HG03565 (cell line): ENCODE measurements around the gene ATP5F1A.
A peak's percentile ranks its signal among the peaks of the same experiment; 100 is the strongest.
"Not testable (repeated sequence)": the region's sequence is repeated elsewhere in the genome, so short reads cannot be mapped to it uniquely, and the experiment has no call there.

Source experiments
- ATAC-seq: cut with Tn5 transposase; IDR thresholded peaks from one replicate; pipeline ENCODE4 v1.9.1; 2021; ENCODE audit warnings: mild to moderate bottlenecking, moderate library complexity; ENCODE audit not compliant: unreplicated experiment

The ATP5F1A gene

DNA sequence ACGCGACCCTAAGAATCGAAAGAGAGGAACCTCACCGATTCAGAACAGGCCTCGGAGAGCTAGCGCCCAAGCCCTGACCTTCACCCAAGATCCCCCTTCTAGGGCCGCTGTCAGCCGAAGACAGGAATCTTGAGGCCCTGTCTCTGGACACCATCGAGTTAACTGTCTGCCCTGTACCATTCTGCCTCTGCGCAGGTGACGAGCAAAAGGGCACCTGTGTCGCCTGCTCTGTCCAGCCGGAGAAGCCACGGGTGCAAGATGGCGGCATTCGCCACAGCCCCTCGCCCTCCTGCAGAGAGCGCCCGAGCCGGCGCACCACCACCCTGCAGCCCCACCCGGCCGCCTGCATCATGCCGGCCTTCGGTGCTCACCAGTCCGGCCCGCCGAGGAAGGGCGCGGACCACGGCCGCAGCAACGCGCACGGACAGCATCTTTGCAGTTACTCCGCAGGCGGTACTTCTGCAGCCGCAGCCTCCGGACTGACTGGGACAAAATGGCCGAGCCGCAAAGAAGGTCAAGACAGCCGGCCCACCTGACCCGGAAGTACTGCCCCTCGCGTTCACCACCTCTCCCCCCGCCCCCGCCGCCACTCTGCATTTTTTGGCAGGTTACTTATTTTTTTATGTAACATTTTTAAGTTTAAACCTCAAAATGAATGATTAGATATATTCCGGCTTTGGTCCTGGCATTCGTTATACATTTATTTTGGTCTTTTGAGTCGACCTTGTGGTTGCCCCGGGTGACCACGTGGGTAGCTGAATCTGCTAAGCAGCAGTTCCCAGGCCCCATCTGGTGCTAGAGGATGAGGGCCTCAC is at the start of gene ATP5F1A:
Gene ATP5F1A, minus strand, starts transcription at position 496 of the 815 bp plus-strand sequence. Its CDS starts 65 bp downstream, at position 431.
- peak; percentile 67 for ATAC-seq

DNA sequence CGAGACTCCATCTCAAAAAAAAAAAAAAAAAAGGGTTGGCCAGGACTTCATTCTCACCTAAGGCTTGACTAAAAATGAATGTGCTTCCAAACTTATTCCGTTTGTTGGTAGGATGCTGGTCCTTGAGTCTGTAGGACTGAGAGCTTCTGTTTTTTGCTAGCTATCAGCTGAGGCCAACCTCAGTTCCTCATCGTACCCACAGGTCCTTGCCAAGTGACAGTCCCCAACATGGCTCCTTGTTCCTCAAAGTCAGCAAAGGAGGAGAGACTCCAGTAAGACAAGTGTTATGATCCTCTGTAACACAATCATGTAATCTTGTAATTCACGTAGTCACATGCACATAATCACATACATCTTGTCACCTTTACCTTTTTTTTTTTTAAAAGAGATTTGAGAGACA is 43.1 kb upstream of the ATP5F1A start:
- no peak for ATAC-seq

DNA sequence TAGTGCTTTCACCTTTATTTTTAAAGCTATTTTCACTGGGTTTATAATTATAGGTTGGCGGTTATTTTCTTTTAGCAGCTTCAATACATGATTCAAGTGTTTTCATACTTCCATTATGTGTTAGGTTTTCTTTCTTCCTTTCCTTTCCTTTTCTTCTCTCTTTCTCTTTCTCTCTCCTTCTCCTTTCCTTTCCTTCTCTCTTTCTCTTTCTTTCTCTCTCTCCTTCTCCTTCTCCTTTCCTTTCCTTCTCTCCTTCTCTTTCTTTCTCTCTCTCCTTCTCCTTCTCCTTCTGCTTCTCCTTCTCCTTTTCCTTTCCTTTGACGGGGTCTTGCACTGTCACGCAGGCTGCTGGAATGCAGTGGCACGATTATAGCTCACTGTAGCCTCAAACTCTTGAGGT is 42.1 kb upstream of the ATP5F1A start:
- ATAC-seq, result no peak

DNA sequence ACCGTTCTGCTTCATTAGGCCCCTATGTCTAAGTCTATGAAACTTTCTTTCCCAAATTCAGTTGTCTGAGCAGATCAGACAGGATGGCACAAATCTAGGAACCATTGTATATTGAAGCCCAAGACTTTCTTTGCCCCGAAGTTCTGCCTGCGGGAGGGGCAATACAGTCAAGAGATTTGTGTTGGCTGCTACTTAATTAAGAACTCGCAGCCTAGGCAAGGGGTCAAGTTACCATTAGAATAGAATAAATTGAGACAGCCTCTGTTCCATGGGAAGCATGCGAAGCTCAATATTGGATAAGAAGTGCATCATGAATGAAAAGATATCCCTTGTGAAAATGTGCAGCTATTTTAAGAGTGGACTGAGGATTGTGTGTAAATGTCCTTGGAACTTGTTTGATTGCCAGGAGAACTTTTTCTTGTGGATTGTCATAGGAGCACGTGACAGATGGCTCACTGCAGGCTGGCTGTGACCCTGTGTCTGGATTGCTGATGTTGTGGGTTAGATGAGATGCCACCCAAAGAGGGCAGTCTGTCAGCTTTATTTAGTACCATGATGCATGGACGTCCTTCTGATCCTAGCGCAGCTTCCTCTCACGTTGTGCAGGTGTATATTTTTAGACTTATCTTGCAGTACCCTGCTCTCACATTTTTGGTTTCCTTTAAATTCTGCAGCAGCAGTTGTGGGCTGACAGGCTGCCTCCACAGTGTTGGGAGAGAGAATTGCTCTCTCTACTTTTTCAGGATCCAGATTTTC is 37.0 kb upstream of the ATP5F1A start:
- no peak for ATAC-seq

DNA sequence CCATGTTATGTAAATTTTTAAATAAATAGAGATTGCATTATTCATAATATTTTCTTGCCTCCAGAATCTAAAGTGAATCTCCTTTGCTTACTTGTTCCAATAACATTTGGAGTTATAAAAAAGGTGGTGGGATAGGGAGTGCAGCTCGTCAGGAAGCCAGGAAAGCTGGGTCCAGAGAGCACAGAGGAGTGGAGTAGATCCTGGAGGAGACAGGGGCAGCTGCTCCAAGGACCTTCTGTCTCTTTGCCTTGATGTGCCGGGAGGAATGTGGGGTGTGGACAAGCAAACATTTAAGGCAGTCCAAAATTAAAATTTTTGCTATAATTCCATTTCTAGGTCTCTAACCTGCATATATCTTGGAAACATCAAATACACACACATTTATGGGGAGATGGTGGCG is 35.4 kb upstream of the ATP5F1A start:
- no peak for ATAC-seq

DNA sequence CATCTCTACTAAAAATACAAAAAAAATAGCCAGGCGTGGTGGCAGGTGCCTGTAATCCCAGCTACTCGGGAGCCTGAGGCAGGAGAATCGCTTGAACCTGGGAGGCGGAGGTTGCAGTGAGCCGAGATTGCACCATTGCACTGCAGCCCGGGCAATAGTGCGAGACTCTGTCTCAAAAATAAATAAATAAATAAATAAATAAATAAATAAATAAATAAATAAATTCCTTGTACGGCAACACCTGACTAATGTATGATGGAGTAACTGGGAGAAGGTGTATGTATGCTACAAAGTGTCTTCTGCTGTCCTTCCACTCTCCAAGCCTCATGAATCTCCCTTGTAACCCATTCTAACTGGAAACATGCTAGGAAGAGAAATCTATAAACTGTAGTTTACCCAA is 32.5 kb upstream of the ATP5F1A start:
- not testable (repeated sequence) for ATAC-seq

DNA sequence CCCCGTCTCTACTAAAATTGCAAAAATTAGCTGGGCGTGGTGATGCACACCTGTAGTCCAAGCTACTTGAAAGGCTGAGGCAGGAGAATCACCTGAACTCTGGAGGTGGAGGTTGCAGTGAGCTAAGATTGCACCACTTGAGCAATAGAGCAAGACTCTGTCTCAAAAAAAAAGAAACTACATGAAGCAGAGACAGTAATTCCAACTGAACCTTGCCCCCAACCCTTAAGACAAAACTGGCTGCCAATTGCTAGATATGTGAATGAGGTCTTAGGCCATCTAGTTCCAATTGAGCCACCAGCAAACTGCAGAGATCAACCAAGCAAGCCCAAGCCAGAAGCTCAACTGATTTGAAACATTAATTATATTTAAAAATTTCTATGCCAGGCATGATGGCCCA is 32.0 kb upstream of the ATP5F1A start:
- ATAC-seq, result no peak

DNA sequence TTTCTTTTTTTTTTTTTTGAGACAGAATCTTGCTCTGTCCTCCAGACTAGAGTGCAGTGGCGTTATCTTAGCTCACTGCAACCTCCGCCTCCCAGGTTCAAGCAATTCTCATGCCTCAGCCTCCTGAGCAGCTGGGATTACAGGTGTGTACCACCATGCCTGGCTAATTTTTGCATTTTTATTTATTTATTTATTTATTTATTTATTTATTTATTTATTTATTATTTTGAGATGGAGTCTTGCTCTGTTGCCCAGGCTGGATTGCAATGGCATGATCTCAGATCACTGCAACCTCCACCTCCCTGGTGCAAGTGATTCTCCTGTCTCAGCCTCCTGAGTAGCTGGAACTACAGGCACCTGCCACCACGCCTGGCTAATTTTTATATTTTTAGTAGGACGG is 28.5 kb upstream of the ATP5F1A start:
- not testable (repeated sequence) for ATAC-seq

DNA sequence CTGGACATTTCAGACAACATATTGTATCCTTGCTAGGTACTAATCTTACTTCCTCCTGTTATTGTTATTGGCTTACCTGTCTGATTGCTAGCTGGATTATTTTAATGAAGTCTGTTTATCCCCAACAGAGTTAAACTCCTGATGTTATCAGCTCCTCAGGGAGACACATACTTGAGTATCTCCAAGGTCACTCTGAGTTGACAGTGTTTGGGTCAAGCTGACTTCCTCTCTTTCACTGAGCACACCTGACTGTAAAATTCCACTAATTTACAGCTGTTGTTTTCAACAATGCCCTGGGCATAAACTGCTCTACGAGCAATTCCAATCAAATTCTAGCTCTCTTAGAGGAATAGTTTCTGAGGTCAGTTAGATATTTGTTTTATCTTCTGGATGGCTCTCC is 15.7 kb upstream of the ATP5F1A start:
- ATAC-seq, result no peak

DNA sequence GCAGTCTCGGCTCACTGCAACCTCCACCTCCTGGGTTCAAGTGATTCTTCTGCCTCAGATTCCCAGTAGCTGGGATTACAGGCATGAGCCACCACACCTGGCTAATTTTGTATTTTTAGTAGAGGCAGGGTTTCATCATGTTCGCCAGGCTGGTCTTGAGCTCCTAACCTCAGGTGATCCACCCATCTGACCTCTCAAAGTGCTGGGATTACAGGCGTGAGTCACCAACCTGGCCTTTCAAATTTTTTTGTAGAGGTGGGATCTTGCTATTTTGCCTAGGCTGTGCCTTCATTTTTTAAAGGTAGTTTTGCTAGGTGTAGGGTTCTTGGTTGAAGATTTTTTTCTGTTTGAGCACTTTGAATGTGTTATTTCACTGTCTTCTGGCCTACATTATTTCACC is 12.3 kb upstream of the ATP5F1A start:
- no peak for ATAC-seq

DNA sequence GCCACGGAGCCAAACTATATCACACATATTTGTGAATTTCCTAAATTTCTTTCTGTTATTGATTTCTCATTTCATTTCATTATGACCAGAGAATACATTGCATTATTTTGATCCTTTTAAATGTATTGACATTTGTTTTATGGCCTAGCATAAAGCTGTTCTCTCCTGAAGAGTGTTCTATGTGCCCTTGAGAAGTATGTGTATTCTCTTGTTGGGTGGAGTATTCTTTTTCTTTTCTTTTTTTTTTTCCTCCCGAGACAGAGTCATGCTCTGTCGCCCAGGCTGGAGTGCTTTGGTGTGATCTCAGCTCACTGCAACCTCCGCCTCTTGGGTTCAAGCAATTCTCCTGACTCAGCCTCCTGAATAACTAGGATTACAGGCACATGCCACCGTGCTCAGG is 11.3 kb upstream of the ATP5F1A start:
- no peak for ATAC-seq

DNA sequence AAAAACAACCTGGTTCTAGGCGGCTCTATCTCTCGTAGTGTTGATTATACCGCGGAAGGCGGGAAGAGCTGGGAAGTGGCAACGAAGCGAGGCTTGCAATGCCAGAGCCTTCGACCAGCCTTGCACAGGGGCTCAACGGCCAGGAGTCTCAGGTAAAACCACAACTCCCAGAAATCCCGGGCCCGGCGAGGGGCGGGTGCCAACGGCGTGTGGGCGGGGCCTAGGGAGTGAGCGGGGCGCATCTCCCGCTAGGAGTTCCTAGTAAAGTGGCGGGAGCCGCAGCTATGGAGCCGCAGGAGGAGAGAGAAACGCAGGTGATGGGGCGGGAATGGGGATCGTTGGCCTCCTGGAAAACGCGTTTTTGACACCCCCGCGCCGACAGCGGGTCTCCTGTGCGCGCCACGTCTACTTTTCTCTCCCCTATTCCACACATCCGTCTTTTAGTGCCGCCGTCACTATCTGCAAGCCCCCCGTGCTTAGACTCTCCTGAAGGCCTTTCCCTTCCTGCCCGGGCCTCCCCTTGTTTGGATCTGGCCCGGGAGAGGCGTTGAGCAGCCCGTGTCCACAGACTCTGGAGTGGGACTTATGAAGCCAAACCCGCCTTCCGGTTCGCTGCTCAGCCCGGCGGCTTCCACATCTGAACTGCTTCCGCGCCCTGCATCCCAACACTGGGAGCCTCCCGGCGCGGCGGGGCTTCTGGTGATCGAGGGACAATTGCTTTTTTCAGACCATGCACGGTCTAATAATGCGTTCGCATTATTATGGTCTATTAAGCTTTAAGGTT is 6.2 kb upstream of the ATP5F1A start, which contains the start of gene HAUS1:
Gene HAUS1, plus strand, starts transcription at position 258 of the 784 bp plus-strand sequence. Its CDS starts 27 bp downstream, at position 285.
- peak; percentile 80 for ATAC-seq

DNA sequence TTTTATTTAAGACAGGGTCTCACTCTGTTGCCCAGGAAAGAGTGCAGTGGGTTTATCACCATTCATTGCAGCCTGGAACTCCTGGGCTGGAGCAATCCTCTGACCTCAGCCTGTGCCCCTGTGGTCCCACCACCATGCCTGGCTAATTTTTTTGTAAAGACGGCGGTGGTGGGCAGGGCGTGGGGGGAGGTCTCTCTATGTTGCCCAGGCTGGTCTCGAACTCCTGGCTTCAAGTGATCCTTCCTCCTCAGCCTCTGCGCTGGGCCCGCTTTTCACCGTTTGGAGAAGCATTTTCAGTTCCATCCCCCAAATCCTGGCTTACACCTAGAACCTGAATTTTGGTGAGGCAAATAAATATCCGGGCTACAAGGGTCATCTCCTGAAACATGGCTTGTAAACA is 1.4 kb upstream of the ATP5F1A start:
- no peak for ATAC-seq

DNA sequence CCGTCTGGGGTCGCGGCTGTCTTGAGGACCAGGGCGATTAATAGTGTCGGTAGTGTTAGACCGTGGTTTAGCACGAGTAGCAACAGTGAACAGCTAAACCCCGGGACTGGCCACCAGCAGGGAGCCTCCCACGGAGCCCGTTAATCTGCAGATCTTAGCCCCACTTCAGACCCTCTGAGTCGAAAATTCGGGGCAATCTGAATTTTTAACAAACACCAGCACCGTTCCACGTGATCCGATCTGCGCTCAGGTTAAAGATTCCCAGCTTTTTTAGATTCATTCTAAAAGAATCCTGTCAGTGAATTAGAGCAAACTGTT is 479 bp upstream of the ATP5F1A start:
- no peak for ATAC-seq

DNA sequence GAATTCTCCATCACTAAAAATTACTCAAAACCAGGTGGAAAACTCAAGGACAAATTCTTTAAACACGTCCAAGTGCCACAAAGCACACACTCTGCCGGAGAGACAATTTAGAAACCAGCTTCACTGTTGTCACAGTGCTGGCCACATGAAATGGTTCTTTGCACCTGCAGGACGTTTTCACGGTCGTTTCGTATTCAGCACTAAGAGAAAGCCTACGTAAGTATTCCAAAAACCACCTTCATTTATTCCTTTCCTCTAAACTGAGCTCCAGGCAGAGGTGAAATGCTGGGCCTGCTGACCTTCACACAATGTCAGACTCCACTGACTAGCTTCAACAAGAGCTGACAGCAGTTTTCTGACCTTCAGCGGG is 680 bp downstream of the ATP5F1A start:
- ATAC-seq, result peak; percentile 16

DNA sequence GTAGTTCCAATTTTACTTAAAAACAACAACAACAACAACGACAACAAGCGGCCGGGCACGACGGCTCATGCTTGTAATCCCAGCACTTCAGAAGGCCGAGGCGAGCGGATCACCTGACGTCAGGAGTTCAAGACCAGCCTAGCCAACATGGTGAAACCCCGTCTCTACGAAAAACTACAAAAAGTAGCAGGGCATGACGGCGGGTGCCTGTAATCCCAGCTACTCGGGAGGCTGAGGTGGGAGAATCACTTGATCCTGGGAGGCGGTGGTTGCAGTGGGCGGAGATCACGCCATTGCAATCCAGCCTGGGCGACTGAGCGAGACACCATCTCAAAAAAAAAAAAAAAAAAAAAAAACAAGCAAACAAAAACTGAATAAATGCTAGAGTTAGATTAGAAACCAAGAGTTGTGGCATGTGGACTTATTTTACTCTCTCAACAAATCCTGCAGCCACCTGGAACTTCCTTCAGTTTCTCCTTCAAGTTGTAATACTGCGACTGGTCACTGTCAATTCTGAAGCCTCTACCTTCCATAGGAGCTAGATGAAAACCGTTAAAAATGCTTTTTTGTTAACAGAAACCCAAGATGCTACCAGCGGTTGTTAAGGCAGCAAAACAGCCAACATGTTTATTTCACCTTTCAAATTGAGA is 1.3 kb downstream of the ATP5F1A start:
- no peak for ATAC-seq

DNA sequence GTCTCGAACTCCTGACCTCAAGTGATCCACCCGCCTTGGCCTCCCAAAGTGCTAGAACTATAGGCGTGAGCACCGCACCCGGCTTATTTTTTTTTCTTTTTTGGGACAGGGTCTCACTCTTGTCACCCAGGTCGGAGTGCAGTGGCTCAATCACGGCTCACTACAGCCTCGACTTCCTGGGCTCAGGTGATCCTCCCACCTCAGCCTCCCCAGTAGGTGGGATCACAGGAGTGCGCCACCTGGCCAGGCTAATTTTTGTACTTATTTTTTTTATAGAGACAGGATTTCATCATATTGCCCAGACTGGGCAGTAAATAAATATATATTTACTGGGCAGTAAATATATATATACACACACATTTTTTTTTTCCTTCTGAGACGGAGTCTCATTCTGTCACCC is 2.6 kb downstream of the ATP5F1A start:
- ATAC-seq, result no peak

DNA sequence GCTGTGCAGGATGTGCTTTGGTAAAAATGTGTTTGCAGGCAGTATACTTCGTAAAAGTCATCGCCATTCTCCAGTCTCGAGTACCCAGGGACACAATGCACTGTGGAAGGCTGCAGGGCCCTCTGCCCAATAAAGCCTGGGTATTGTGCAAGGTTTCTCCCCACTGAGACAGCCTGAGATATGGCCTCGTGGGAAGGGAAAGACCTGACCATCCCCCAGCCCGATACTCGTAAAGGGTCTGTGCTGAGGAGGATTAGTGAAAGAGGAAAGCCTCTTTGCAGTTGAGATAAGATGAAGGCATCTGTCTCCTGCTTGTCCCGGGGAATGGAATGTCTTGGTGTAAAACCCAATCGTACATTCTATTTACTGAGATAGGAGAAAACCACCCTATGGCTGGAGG is 9.6 kb downstream of the ATP5F1A start:
- not testable (repeated sequence) for ATAC-seq

DNA sequence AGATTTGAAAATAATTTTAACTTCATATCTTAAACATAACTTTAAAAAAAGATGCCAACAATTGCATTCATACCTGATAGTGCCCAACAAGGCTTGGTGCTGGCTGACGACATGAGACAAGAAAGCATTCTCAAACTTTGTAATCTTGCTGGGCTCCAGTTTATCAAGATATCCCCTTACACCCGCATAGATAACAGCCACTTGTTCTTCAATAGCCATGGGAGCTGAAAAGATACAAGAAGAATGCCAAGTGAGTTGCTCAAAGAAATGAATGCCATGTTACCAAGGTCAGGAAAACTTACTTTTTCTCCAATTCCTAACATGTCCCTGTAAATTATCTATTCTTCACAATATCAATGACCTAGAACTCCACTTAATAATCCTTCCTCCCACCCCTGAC is 13.7 kb downstream of the ATP5F1A start:
- ATAC-seq, result no peak

DNA sequence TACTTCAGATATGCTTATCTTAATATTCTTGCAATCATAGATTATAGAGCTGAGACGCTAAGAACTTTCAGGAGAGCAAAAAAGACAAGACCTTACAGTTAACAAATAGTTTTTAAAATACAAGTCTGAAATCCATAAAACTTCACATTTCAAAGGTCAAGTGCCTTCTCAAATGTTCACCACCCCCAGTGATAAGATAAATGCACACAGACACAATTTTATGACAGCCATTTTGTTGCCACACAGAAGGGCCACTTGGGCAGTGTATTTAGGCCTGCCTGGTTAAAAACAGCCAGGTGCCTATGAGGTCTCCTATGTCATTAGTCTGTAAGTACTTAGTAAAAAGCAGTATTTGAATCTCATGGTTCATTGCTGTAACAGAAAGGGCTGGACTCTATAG is 17.9 kb downstream of the ATP5F1A start:
- ATAC-seq, result no peak

DNA sequence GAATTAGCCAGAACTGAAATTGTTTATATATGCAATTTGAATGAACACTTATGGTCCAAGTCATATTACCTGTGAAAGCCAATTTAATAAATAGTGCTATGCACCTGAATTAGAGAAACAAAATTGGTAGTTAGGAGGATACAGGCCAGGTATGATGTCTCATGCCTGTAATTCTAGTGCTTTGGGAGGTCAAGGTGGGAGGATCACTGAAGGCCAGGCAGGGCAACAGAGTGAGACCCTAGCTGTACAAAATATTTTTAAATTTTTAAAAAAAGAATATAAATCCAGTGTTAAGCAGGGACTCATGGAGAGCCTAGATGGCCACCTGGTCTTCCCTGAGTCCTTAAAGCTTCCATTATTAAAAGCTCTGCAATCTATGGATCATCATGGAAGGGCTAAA is 18.8 kb downstream of the ATP5F1A start:
- no peak for ATAC-seq
